ENCODE data around the gene TMPRSS15. TPM values are rescaled to one million over a fixed set of nuclear protein-coding genes. Genes with fewer than 3 reads are reported as not detected.

The TMPRSS15 gene
- polyA plus RNA-seq, 2 of the 4 experiments (the other 2 are of a cell fraction): 0.14 TPM; not detected in 1

DNA sequence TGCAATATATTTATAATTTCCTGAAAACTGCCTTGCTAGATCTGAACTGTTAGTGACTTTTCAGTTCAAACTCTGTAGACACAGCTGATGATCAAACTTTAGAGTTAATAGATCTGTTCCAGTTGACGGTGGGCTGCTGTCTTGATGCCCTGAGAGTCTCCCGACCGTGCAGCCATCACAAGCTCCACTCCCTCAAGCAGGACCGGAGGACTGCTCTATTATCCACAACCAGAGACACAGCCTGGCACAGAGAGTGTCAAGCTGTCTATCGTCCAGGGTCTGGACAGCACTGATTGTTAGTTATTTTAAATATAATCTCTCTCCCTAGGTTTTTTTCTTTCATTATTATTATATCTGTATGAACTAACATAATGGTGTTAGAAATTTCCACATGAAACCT, 150.9 kb downstream of the TMPRSS15 start:
- Histone ChIP-seq H3K27ac (no peak overlapping the region), H3K4me1 (no peaks in the 10 kb centered on the region), H3K4me3 (no peak overlapping the region), H3K4me2 (no peak overlapping the region), H3K9me3 (no peaks in the 10 kb centered on the region)
- FAIRE-seq: no peak
- no peak for DNase-seq (ENCODE audit: low read depth in 1 of 2, low spot score in 1 of 2)
- TF ChIP-seq CBX8 (IDR thresholded peaks at IDR 0.05) (no peak), ZSCAN20 (CRISPR knock-in tag; IDR thresholded peaks at IDR 0.05) (no peak), EHMT2 (IDR thresholded peaks at IDR 0.05; ENCODE audit: low read depth) (no peak), ESRRA (IDR thresholded peaks at IDR 0.05; ENCODE audit: borderline replicate concordance, low read length) (no peak), RARB (CRISPR knock-in tag; IDR thresholded peaks at IDR 0.05) (no peak), BHLHE40 (IDR thresholded peaks at IDR 0.05; ENCODE audit: low read depth, low read length) (no peak), MYC (IDR thresholded peaks at IDR 0.05; ENCODE audit: borderline replicate concordance, low read length) (no peak), NFE2L2 (conservative IDR thresholded peaks at IDR 0.05; ENCODE audit: low read length) (no peak), JUNB (IDR thresholded peaks at IDR 0.05) (no peak), FOSB (CRISPR knock-in tag; IDR thresholded peaks at IDR 0.05) (no peak), TFCP2L1 (CRISPR knock-in tag; IDR thresholded peaks at IDR 0.05) (no peak), SMC3 (IDR thresholded peaks at IDR 0.05) (no peak)
- TF ChIP-seq, protein P1, sequence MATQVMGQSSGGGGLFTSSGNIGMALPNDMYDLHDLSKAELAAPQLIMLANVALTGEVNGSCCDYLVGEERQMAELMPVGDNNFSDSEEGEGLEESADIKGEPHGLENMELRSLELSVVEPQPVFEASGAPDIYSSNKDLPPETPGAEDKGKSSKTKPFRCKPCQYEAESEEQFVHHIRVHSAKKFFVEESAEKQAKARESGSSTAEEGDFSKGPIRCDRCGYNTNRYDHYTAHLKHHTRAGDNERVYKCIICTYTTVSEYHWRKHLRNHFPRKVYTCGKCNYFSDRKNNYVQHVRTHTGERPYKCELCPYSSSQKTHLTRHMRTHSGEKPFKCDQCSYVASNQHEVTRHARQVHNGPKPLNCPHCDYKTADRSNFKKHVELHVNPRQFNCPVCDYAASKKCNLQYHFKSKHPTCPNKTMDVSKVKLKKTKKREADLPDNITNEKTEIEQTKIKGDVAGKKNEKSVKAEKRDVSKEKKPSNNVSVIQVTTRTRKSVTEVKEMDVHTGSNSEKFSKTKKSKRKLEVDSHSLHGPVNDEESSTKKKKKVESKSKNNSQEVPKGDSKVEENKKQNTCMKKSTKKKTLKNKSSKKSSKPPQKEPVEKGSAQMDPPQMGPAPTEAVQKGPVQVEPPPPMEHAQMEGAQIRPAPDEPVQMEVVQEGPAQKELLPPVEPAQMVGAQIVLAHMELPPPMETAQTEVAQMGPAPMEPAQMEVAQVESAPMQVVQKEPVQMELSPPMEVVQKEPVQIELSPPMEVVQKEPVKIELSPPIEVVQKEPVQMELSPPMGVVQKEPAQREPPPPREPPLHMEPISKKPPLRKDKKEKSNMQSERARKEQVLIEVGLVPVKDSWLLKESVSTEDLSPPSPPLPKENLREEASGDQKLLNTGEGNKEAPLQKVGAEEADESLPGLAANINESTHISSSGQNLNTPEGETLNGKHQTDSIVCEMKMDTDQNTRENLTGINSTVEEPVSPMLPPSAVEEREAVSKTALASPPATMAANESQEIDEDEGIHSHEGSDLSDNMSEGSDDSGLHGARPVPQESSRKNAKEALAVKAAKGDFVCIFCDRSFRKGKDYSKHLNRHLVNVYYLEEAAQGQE (IDR thresholded peaks at IDR 0.05): no peak
- ChIA-PET CTCF (no interaction called here), POLR2A (no interaction called here)
- WGBS (ENCODE audit: missing lambda C conversion rate): 13% methylated on average over 5 of the region's 5 CpGs
- no peak for ATAC-seq

DNA sequence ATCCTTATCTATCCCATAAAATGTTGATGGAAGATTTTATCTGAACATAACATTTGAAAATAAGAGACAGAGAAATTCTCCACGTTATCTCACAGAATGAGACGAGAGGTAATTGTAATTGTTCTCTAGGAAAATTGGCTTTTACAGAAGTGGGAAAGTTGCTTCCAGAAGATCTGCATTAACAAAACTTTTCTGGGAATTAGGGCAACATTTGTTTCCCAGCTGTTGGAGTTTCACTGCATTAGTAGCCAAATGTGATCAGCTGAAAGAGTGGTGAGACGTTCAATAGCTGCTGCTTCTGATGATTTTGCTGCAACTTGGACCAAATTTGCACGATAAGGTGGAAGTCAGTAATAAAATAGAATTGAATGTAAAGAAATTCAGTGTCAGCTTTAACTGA, 151.3 kb downstream of the TMPRSS15 start:
- no peak overlapping the region for H3K4me2 ChIP-seq
- ATAC-seq (no peak), FAIRE-seq (no peak), DNase-seq (ENCODE audit: low read depth in 1 of 2, low spot score in 1 of 2) (no peak)
- no peak overlapping the region for H3K4me3 ChIP-seq
- no peaks in the 10 kb centered on the region for H3K4me1 ChIP-seq
- H3K27ac ChIP-seq: no peak overlapping the region
- H3K9me3 ChIP-seq: no peaks in the 10 kb centered on the region
- ChIA-PET CTCF (no interaction called here), POLR2A (no interaction called here)
- TF ChIP-seq NR3C1 (IDR thresholded peaks at IDR 0.05) (no peak), NFE2L2 (conservative IDR thresholded peaks at IDR 0.05; ENCODE audit: low read length) (no peak), EHF (CRISPR knock-in tag; IDR thresholded peaks at IDR 0.05) (no peak), NPAS2 (CRISPR knock-in tag; IDR thresholded peaks at IDR 0.05; ENCODE audit: borderline replicate concordance) (no peak)
- TF ChIP-seq, protein P2, sequence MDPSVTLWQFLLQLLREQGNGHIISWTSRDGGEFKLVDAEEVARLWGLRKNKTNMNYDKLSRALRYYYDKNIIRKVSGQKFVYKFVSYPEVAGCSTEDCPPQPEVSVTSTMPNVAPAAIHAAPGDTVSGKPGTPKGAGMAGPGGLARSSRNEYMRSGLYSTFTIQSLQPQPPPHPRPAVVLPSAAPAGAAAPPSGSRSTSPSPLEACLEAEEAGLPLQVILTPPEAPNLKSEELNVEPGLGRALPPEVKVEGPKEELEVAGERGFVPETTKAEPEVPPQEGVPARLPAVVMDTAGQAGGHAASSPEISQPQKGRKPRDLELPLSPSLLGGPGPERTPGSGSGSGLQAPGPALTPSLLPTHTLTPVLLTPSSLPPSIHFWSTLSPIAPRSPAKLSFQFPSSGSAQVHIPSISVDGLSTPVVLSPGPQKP (IDR thresholded peaks at IDR 0.05; ENCODE audit: low read depth, low read length): no peak
- 29% methylated on average over 4 of the region's 4 CpGs for WGBS (ENCODE audit: missing lambda C conversion rate)

DNA sequence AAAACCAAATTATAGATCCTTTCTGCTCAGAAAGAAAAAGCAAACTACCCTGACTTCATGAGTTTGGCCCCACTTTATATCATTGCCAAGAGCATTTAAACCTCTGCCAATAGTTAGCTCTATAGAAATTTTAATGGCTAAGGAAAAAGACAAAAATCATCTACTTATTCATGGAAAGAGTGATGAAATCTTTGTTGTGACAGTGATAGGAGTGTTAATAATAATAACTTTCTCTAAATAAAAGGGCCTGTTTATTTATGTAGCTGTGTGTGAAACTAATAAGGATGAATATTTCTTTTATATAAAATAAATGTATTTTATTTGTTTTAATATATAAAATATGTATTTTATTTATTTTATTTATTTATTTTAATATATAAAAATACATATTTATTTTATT, 152.5 kb downstream of the TMPRSS15 start:
- FAIRE-seq (no peak), DNase-seq (ENCODE audit: low read depth in 1 of 2, low spot score in 1 of 2) (no peak), ATAC-seq (no peak)
- Histone ChIP-seq H3K4me2 (no peak overlapping the region), H3K27ac (no peak overlapping the region), H3K4me3 (no peak overlapping the region), H3K9me3 (no peaks in the 10 kb centered on the region), H3K4me1 (no peaks in the 10 kb centered on the region)
- ChIA-PET POLR2A (no interaction called here), CTCF (no interaction called here)
- TF ChIP-seq, protein P3, sequence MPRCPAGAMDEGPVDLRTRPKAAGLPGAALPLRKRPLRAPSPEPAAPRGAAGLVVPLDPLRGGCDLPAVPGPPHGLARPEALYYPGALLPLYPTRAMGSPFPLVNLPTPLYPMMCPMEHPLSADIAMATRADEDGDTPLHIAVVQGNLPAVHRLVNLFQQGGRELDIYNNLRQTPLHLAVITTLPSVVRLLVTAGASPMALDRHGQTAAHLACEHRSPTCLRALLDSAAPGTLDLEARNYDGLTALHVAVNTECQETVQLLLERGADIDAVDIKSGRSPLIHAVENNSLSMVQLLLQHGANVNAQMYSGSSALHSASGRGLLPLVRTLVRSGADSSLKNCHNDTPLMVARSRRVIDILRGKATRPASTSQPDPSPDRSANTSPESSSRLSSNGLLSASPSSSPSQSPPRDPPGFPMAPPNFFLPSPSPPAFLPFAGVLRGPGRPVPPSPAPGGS (IDR thresholded peaks at IDR 0.05): no peak
- TF ChIP-seq NFE2L2 (conservative IDR thresholded peaks at IDR 0.05; ENCODE audit: low read length): no peak
- TF ChIP-seq CHD4 (IDR thresholded peaks at IDR 0.05; ENCODE audit: borderline replicate concordance): no peak
- TF ChIP-seq CHD2 (IDR thresholded peaks at IDR 0.05; ENCODE audit: low read length, partially characterized antibody): no peak
- TF ChIP-seq NPAS2 (CRISPR knock-in tag; IDR thresholded peaks at IDR 0.05; ENCODE audit: borderline replicate concordance): no peak
- TF ChIP-seq, protein P2 (IDR thresholded peaks at IDR 0.05; ENCODE audit: low read depth, low read length): no peak
- no peak for TF ChIP-seq POLR2AphosphoS2 (conservative IDR thresholded peaks at IDR 0.05; ENCODE audit: low read length)
- no peak for TF ChIP-seq JUNB (IDR thresholded peaks at IDR 0.05)
- no peak for TF ChIP-seq CEBPB (IDR thresholded peaks at IDR 0.05)
- TF ChIP-seq, protein P4, sequence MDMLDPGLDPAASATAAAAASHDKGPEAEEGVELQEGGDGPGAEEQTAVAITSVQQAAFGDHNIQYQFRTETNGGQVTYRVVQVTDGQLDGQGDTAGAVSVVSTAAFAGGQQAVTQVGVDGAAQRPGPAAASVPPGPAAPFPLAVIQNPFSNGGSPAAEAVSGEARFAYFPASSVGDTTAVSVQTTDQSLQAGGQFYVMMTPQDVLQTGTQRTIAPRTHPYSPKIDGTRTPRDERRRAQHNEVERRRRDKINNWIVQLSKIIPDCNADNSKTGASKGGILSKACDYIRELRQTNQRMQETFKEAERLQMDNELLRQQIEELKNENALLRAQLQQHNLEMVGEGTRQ (IDR thresholded peaks at IDR 0.05): no peak
- TF ChIP-seq MAFK (IDR thresholded peaks at IDR 0.05; ENCODE audit: partially characterized antibody): no peak
- no peak for TF ChIP-seq TFCP2L1 (CRISPR knock-in tag; IDR thresholded peaks at IDR 0.05)
- no peak for TF ChIP-seq HOXB5 (CRISPR knock-in tag; IDR thresholded peaks at IDR 0.05)
- TF ChIP-seq, protein P5, sequence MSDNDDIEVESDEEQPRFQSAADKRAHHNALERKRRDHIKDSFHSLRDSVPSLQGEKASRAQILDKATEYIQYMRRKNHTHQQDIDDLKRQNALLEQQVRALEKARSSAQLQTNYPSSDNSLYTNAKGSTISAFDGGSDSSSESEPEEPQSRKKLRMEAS (IDR thresholded peaks at IDR 0.05): no peak
- TF ChIP-seq, protein P6, sequence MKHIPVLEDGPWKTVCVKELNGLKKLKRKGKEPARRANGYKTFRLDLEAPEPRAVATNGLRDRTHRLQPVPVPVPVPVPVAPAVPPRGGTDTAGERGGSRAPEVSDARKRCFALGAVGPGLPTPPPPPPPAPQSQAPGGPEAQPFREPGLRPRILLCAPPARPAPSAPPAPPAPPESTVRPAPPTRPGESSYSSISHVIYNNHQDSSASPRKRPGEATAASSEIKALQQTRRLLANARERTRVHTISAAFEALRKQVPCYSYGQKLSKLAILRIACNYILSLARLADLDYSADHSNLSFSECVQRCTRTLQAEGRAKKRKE (CRISPR knock-in tag; IDR thresholded peaks at IDR 0.05; ENCODE audit: low read depth): no peak
